ENCODE data around the gene ABCC10.

DNA sequence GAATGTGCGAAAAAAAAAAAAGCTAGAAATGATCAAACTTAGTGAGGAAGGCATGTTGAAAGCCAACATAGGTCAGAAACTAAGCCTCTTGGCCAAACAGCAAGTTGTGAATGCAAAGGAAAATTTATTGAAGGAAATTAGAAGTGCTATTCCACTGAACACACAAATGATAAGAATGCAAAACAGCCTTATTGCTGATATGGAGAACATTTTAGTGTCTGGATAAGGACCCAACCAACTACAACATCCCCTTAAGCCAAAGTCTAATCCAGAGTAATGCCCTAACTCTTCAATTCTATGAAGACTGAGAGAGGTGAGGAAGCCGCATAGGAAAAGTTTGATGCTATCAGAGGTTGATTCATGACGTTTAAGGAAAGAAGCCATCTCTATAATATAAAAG is 5.5 kb upstream of the ABCC10 start:
- TF ChIP-seq, protein P1, sequence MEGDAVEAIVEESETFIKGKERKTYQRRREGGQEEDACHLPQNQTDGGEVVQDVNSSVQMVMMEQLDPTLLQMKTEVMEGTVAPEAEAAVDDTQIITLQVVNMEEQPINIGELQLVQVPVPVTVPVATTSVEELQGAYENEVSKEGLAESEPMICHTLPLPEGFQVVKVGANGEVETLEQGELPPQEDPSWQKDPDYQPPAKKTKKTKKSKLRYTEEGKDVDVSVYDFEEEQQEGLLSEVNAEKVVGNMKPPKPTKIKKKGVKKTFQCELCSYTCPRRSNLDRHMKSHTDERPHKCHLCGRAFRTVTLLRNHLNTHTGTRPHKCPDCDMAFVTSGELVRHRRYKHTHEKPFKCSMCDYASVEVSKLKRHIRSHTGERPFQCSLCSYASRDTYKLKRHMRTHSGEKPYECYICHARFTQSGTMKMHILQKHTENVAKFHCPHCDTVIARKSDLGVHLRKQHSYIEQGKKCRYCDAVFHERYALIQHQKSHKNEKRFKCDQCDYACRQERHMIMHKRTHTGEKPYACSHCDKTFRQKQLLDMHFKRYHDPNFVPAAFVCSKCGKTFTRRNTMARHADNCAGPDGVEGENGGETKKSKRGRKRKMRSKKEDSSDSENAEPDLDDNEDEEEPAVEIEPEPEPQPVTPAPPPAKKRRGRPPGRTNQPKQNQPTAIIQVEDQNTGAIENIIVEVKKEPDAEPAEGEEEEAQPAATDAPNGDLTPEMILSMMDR (IDR thresholded peaks at IDR 0.05) = no peak
- TF ChIP-seq POLR2A (IDR thresholded peaks at IDR 0.05) = no peak

Measured in esophagus squamous epithelium (tissue), 4 donors.